HCT116 (cell line): ENCODE data around the gene RIN3. TPM values are rescaled to one million over a fixed set of nuclear protein-coding genes. Genes with fewer than 3 reads are reported as not detected.

Experiments used
- ATAC-seq: fragments of 200-7000 bp; cut with Tn5 transposase; 2 replicates; pipeline ENCODE4 v1.9.1; 2020; ENCODE audit warnings: mild to moderate bottlenecking, moderate library complexity
- BruUV-seq: library from RNA; stranded (reverse); fragments of 400-500 nt; replicated peaks from 2 replicates; lab custom pipeline; 2021; lab: Mats Ljungman, UMichigan
- CTCF ChIA-PET: fragments of 300-600 bp; sonication (Branson Sonifier 250); formaldehyde crosslinking; loops from one replicate; lab custom pipeline; 2021; ENCODE audit warnings: antibody characterized with exemption; lab: Charles Lee
- POLR2A ChIA-PET: fragments of 300-600, 350-600 bp; sonication (Branson Sonifier 250); formaldehyde crosslinking; loops from one replicate; lab custom pipeline; 2021; ENCODE audit warnings: antibody characterized with exemption; lab: Charles Lee
- RAD21 ChIA-PET, 2 experiments: fragments of 300-600 bp; sonication (Branson Sonifier 250); formaldehyde crosslinking; loops; one replicate each; lab custom pipeline; 2023; ENCODE audit warnings: low total read pairs in 2 of 2; ENCODE audit not compliant: uncharacterized antibody in 2 of 2, unreplicated experiment in 2 of 2, low non-redundant PET in 1 of 2; lab: Charles Lee
- DNase-seq: peaks from one replicate; pipeline ENCODE4 v3.0.0-alpha.2; 2010; ENCODE audit warnings: low read depth, low spot score
- H2AFZ ChIP-seq: fragments of 200-600 bp; shearing (Covaris generic), sonication (generic); 2 replicates; pipeline ENCODE4 v1.6.1; 2017; ENCODE audit warnings: low read depth, mixed run types, mixed read lengths, antibody characterized with exemption, low read length; ENCODE audit not compliant: poor library complexity, severe bottlenecking
- H3K27ac ChIP-seq: 2 replicates; pipeline ENCODE4 v1.5.1; 2012; ENCODE audit warnings: low read depth, low read length
- H3K27me3 ChIP-seq: fragments of 200-600 bp; sonication (generic); 2 replicates; pipeline ENCODE4 v1.6.1; 2016; ENCODE audit warnings: mixed run types, low read length, mixed read lengths; ENCODE audit not compliant: insufficient read depth
- H3K36me3 ChIP-seq, 2 experiments: fragments of 200-500 bp in 1 of 2; fragments of 200-600 bp in 1 of 2; sonication (Bioruptor generic) in 1 of 2; sonication (generic) in 1 of 2; 2 replicates each; pipeline versions ENCODE4 v1.5.1 to v1.6.1; 2014 to 2016; ENCODE audit warnings: low read length in 2 of 2, inconsistent platforms in 1 of 2, mixed read lengths in 1 of 2, mixed run types in 1 of 2; ENCODE audit not compliant: insufficient read depth in 2 of 2, control insufficient read depth in 1 of 2
- H3K4me1 ChIP-seq, 2 experiments: fragments of 200-600 bp in 1 of 2; sonication (generic) in 1 of 2; 2 replicates each; pipeline versions ENCODE4 v1.5.1 to v1.6.1; 2012 to 2017; ENCODE audit warnings: low read length in 2 of 2, inconsistent platforms in 1 of 2, mild to moderate bottlenecking in 1 of 2, mixed read lengths in 1 of 2, mixed run types in 1 of 2, moderate library complexity in 1 of 2; ENCODE audit not compliant: insufficient read depth in 2 of 2, control insufficient read depth in 1 of 2
- H3K4me2 ChIP-seq: fragments of 200-600 bp; sonication (generic); 2 replicates; pipeline ENCODE4 v1.6.1; 2017; ENCODE audit warnings: mixed run types, low read length, mixed read lengths
- H3K4me3 ChIP-seq, 2 experiments: fragments of 200-600 bp in 1 of 2; sonication (generic) in 1 of 2; replicated peaks in 1 of 2; 2 replicates each; pipeline ENCODE4 v1.5.1; 2011 to 2016; ENCODE audit warnings: low read length in 2 of 2, control low read depth in 1 of 2, low read depth in 1 of 2, mild to moderate bottlenecking in 1 of 2, mixed read lengths in 1 of 2, mixed run types in 1 of 2
- H3K79me2 ChIP-seq: fragments of 200-600 bp; sonication (generic); 2 replicates; pipeline ENCODE4 v1.6.1; 2017; ENCODE audit warnings: mild to moderate bottlenecking, mixed run types, low read length, moderate library complexity, mixed read lengths; ENCODE audit not compliant: insufficient read depth
- H3K9ac ChIP-seq: fragments of 200-600 bp; sonication (generic); 2 replicates; pipeline ENCODE4 v1.6.1; 2016; ENCODE audit warnings: low read length, mixed read lengths
- H3K9me2 ChIP-seq: fragments of 200-600 bp; sonication (generic), shearing (Covaris generic); 2 replicates; pipeline ENCODE4 v1.6.1; 2017; ENCODE audit warnings: mixed run types, mild to moderate bottlenecking, moderate library complexity; ENCODE audit not compliant: insufficient read depth
- H3K9me3 ChIP-seq, 2 experiments: fragments of 200-500 bp in 1 of 2; fragments of 200-600 bp in 1 of 2; sonication (Bioruptor generic) in 1 of 2; sonication (generic) in 1 of 2; 2 replicates each; pipeline ENCODE4 v1.6.1; 2014 to 2017; ENCODE audit warnings: low read length in 2 of 2, mixed read lengths in 2 of 2, inconsistent platforms in 1 of 2, low read depth in 1 of 2, mild to moderate bottlenecking in 1 of 2, mixed run types in 1 of 2, moderate library complexity in 1 of 2; ENCODE audit not compliant: control insufficient read depth in 1 of 2, insufficient read depth in 1 of 2
- H4K20me1 ChIP-seq: fragments of 200-600 bp; sonication (generic), shearing (Covaris generic); 2 replicates; pipeline ENCODE4 v1.6.1; 2017; ENCODE audit warnings: mixed run types, mild to moderate bottlenecking, moderate library complexity; ENCODE audit not compliant: insufficient read depth
- CBX3 ChIP-seq: IDR thresholded peaks from 2 replicates; pipeline ENCODE4 v1.6.1; 2012; ENCODE audit warnings: low read depth
- CEBPB ChIP-seq: IDR thresholded peaks from 2 replicates; pipeline ENCODE4 v1.6.1; 2012; ENCODE audit warnings: low read depth
- CTCF ChIP-seq, 3 experiments: fragments of 200-600 bp in 1 of 3; sonication (generic) in 1 of 3; IDR thresholded peaks in 2 of 3; conservative IDR thresholded peaks in 1 of 3; 2 replicates each; pipeline ENCODE4 v1.5.1; 2012 to 2017; ENCODE audit warnings: low read depth in 2 of 3, low read length in 2 of 3, antibody characterized with exemption in 1 of 3, borderline replicate concordance in 1 of 3, control low read depth in 1 of 3, mild to moderate bottlenecking in 1 of 3, mixed read lengths in 1 of 3, mixed run types in 1 of 3, moderate library complexity in 1 of 3; ENCODE audit not compliant: insufficient read depth in 1 of 3
- JUND ChIP-seq: IDR thresholded peaks from 2 replicates; pipeline ENCODE4 v1.6.1; 2012
- MAX ChIP-seq: IDR thresholded peaks from 2 replicates; pipeline ENCODE4 v1.6.1; 2012
- POLR2A ChIP-seq: IDR thresholded peaks from 2 replicates; pipeline ENCODE4 v1.7.0; 2011; ENCODE audit warnings: borderline replicate concordance; ENCODE audit not compliant: insufficient read depth, insufficient read length; ENCODE audit errors: extremely low read depth
- POLR2AphosphoS5 ChIP-seq: IDR thresholded peaks from 2 replicates; pipeline ENCODE4 v1.6.1; 2011; ENCODE audit warnings: mild to moderate bottlenecking, low read depth, low read length, moderate library complexity
- REST ChIP-seq: IDR thresholded peaks from 2 replicates; pipeline ENCODE4 v1.6.1; 2012; ENCODE audit warnings: low read depth
- SIN3A ChIP-seq: IDR thresholded peaks from 2 replicates; pipeline ENCODE4 v1.6.1; 2012; ENCODE audit warnings: low read depth
- SP1 ChIP-seq: IDR thresholded peaks from 2 replicates; pipeline ENCODE4 v1.6.1; 2012; ENCODE audit warnings: low read depth
- TCF7L2 ChIP-seq: IDR thresholded peaks from 2 replicates; pipeline ENCODE4 v1.7.0; 2011; ENCODE audit warnings: borderline replicate concordance, inconsistent platforms; ENCODE audit not compliant: insufficient read depth, insufficient read length; ENCODE audit errors: extremely low read depth
- YY1 ChIP-seq: IDR thresholded peaks from 2 replicates; pipeline ENCODE4 v1.6.1; 2011; ENCODE audit warnings: low read length, low read depth, moderate library complexity, mild to moderate bottlenecking; ENCODE audit not compliant: insufficient replicate concordance; ENCODE audit errors: extremely low read depth
- ZBTB33 ChIP-seq: IDR thresholded peaks from 2 replicates; pipeline ENCODE4 v1.6.1; 2011; ENCODE audit warnings: mild to moderate bottlenecking, low read length, moderate library complexity; ENCODE audit not compliant: insufficient replicate concordance; ENCODE audit errors: extremely low read depth
- ZFX ChIP-seq: fragments of 450-650 bp; IDR thresholded peaks from 2 replicates; pipeline ENCODE4 v1.6.1; 2017
- intact Hi-C: fragments of 100-400 bp; cut with micrococcal nuclease; formaldehyde crosslinking; loops from 2 replicates; pipeline ENCODE4 v1.10.0; 2022
- total RNA-seq: library from RNA; stranded (reverse); gene quantifications from one replicate; pipeline ENCODE4 v1.2.1, GENCODE V29; 2021; ENCODE audit not compliant: unreplicated experiment
- TF ChIP-seq, protein P1 (sequence below): IDR thresholded peaks from 2 replicates; pipeline ENCODE4 v1.6.1; 2012

The RIN3 gene
- total RNA-seq, 1 experiment from 2014 or later, result 22.2 TPM

DNA sequence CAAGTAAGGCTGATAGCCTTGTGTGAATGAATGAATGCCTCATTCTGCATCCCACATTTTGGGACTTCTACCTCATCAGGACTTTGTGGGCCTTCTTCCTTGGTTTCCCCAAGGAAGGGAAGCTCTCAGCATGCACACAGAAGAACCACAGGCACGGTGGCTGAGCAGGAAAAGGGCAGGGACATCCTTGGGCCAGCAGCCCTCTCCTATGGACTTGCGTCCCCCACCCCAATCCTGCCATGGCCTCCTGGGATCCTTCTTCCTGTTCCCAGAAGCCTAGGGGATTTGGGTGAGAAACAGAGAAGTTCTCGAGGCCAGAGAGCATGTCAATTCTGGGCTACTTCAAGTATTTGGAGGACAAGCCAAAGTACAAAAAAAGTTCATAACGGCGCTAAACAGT lies 165.2 kb downstream of the RIN3 start:
- no peak for TF ChIP-seq SP1
- no peak for TF ChIP-seq CBX3
- TF ChIP-seq YY1, result no peak
- TF ChIP-seq JUND, result no peak
- no peak for TF ChIP-seq CEBPB
- no peak for TF ChIP-seq CTCF (IDR thresholded peaks at IDR 0.05 in 2 of 3, conservative IDR thresholded peaks at IDR 0.05 in 1 of 3; ENCODE audit: borderline replicate concordance in 1 of 3, insufficient read depth in 1 of 3, low read depth in 2 of 3, low read length in 2 of 3)
- TF ChIP-seq MAX, result no peak
- no peak for TF ChIP-seq POLR2A
- TF ChIP-seq REST, result no peak
- no peak for TF ChIP-seq ZFX
- no peak for TF ChIP-seq POLR2AphosphoS5
- TF ChIP-seq, protein P1, sequence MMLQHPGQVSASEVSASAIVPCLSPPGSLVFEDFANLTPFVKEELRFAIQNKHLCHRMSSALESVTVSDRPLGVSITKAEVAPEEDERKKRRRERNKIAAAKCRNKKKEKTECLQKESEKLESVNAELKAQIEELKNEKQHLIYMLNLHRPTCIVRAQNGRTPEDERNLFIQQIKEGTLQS, result no peak
- TF ChIP-seq TCF7L2, result no peak
- TF ChIP-seq SIN3A, result no peak
- no peak for TF ChIP-seq ZBTB33
- intact Hi-C loops, result no loop called here
- Histone ChIP-seq H3K4me1 (peaks cover 2 to 10% of the 10 kb centered on the region in 2 experiments; a peak in 2 of 4 replicates), H4K20me1 (no peaks in the 10 kb centered on the region), H3K36me3 (peaks cover 2 to 15% of the 10 kb centered on the region in 2 experiments; a peak in 1 of 4 replicates), H3K4me2 (no peak overlapping the region), H3K9me3 (no peaks in the 10 kb centered on the region), H2AFZ (no peak overlapping the region), H3K27ac (no peak overlapping the region), H3K9ac (no peak overlapping the region), H3K27me3 (no peaks in the 10 kb centered on the region), H3K9me2 (no peaks in the 10 kb centered on the region), H3K4me3 (no peak overlapping the region), H3K79me2 (no peaks in the 10 kb centered on the region)
- ATAC-seq, result no peak
- no TSS peak for BruUV-seq
- DNase-seq, result no peak
- ChIA-PET CTCF (no interaction called here), RAD21 (no interaction called here), POLR2A (no interaction called here)
